ENCODE measurements around the gene CTRB1. TPM values are rescaled to one million over a fixed set of nuclear protein-coding genes. Genes with fewer than 3 reads are reported as not detected.

The CTRB1 gene
- total and polyA plus RNA-seq, 2 of the 13 experiments (the other 11 are each of a cell fraction or from before 2014, with no cell fraction given): not detected

DNA sequence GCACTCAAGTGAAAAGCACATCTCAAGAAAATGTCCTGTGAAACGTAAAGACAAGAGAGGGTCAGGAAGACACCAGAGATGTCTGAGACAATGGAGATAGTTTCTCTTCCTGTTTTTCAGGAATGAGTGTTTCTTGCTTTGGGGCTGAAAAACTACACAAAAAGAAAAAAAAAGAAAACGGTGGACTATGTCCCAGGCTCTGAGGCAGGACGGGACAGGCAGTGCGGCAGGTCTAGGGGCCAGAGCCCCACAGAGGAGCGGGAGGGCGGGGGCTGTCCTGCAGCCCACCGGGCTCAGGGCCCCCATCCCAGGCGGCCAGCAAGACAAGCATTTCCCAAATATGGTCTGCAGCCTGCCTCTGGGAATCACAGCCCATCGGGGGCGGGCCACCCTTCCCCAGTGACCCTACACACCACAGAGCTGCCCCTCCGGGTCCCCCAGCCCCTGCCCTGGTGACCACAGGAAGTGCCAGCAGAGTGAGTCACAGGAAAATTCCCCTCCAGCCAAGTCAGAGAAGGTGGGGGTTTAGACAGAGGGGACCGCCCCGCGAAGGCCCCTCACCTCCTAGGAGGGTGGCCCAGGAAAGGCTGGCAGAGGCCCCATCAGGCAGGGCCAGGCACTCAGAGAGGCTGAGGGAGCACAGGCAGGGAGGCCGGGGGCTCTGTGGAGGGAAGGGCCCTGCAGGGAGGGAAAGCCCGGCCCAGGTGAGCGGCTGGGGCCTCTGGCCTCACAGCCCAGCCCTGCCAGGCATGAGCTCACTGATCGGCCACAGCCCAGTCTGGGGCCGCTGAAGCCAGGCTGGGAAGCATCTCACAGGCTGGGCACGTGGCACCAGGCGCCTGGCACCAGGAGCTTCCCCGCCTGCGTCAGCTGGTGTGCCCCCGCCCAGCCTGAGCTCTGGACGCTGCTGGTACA lies 26.3 kb downstream of the CTRB1 start (continued):
- TF ChIP-seq MAFK (conservative IDR thresholded peaks at IDR 0.05 in 1 of 2, IDR thresholded peaks at IDR 0.05 in 1 of 2; ENCODE audit: low read length in 2 of 2): no peak; a peak in 2 of 4 replicates
- no peak for TF ChIP-seq FOXA1 (IDR thresholded peaks at IDR 0.05)
- TF ChIP-seq FOXA1 (CRISPR knock-in tag; IDR thresholded peaks at IDR 0.05): peak; percentile 29; the same call in 1 of the 2 replicates
- no peak; the same call in 1 of the 2 replicates for TF ChIP-seq RFX3 (CRISPR knock-in tag; IDR thresholded peaks at IDR 0.05)
- peak; percentile 93; the same call in 1 of the 2 replicates for TF ChIP-seq ZFP82 (CRISPR knock-in tag; IDR thresholded peaks at IDR 0.05; ENCODE audit: borderline replicate concordance)
- peak; percentile 92 for TF ChIP-seq HDAC2 (CRISPR knock-in tag; IDR thresholded peaks at IDR 0.05)
- peak; percentile 90; the same call in 1 of the 2 replicates for TF ChIP-seq ZNF335 (CRISPR knock-in tag; IDR thresholded peaks at IDR 0.05)
- peak; percentile 79 for TF ChIP-seq KLF9 (CRISPR knock-in tag; IDR thresholded peaks at IDR 0.05; ENCODE audit: low read depth)
- TF ChIP-seq, protein P1, sequence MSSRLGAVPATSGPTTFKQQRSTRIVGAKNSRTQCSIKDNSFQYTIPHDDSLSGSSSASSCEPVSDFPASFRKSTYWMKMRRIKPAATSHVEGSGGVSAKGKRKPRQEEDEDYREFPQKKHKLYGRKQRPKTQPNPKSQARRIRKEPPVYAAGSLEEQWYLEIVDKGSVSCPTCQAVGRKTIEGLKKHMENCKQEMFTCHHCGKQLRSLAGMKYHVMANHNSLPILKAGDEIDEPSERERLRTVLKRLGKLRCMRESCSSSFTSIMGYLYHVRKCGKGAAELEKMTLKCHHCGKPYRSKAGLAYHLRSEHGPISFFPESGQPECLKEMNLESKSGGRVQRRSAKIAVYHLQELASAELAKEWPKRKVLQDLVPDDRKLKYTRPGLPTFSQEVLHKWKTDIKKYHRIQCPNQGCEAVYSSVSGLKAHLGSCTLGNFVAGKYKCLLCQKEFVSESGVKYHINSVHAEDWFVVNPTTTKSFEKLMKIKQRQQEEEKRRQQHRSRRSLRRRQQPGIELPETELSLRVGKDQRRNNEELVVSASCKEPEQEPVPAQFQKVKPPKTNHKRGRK (CRISPR knock-in tag; IDR thresholded peaks at IDR 0.05): 0 out of 2 replicates have a peak, but pooled peaks have one; percentile 81
- TF ChIP-seq, protein P2, sequence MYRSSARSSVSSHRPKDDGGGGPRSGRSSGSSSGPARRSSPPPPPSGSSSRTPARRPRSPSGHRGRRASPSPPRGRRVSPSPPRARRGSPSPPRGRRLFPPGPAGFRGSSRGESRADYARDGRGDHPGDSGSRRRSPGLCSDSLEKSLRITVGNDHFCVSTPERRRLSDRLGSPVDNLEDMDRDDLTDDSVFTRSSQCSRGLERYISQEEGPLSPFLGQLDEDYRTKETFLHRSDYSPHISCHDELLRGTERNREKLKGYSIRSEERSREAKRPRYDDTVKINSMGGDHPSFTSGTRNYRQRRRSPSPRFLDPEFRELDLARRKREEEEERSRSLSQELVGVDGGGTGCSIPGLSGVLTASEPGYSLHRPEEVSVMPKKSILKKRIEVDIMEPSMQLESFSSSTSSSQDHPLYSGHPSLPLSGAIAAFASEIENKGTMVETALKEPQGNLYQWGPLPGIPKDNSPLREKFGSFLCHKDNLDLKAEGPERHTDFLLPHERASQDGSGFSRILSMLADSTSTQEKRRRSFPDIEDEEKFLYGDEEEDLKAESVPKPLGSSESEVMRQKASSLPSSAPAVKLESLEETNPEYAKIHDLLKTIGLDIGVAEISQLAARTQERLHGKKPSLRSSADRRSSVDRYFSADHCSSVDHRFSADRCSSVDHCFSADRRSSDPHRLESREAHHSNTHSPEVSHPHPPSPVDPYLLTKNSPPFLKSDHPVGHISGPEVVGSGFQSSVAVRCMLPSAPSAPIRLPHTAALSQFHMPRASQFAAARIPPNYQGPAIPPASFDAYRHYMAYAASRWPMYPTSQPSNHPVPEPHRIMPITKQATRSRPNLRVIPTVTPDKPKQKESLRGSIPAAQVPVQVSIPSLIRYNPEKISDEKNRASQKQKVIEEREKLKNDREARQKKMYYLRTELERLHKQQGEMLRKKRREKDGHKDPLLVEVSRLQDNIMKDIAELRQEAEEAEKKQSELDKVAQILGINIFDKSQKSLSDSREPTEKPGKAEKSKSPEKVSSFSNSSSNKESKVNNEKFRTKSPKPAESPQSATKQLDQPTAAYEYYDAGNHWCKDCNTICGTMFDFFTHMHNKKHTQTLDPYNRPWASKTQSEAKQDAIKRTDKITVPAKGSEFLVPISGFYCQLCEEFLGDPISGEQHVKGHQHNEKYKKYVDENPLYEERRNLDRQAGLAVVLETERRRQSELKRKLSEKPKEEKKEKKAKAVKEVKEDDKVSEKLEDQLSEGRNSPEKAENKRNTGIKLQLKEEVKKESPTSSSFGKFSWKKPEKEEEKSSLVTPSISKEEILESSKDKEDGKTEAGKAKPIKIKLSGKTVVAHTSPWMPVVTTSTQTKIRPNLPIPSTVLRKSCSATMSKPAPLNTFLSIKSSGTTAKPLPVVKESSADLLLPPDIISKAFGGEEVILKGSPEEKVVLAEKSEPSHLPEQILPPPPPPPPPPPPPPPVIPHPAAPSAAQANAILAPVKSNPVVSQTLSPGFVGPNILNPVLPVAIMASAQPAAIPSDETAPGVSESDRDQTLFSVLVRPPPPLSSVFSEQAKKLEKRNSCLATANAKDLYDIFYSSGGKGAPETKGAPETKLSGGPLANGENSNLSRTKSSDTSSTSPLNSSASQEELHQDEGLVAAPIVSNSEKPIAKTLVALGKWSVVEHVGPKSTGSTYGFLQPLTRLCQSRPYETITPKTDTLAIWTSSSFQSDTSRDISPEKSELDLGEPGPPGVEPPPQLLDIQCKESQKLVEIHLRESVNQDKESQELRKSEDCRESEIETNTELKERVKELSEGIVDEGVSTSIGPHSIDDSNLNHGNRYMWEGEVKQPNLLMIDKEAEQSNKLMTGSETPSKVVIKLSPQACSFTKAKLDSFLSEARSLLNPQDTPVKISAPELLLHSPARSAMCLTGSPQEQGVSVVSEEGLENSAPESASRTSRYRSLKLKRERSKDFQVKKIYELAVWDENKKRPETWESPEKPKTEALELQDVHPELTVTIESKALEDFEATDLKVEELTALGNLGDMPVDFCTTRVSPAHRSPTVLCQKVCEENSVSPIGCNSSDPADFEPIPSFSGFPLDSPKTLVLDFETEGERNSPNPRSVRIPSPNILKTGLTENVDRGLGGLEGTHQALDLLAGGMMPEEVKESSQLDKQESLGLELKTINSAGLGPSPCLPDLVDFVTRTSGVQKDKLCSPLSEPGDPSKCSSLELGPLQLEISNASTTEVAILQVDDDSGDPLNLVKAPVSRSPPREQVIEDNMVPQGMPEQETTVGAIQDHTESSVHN (CRISPR knock-in tag; IDR thresholded peaks at IDR 0.05): peak; percentile 42; the same call in 1 of the 2 replicates
- peak; percentile 94 for TF ChIP-seq POLR2G (IDR thresholded peaks at IDR 0.05; ENCODE audit: low read depth, low read length)
- peak; percentile 76; the same call in 1 of the 2 replicates for TF ChIP-seq ZNF235 (CRISPR knock-in tag; IDR thresholded peaks at IDR 0.05; ENCODE audit: borderline replicate concordance)
- TF ChIP-seq, protein P3, sequence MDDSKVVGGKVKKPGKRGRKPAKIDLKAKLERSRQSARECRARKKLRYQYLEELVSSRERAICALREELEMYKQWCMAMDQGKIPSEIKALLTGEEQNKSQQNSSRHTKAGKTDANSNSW (CRISPR knock-in tag; IDR thresholded peaks at IDR 0.05; ENCODE audit: borderline replicate concordance): peak; percentile 77; the same call in 1 of the 2 replicates
- TF ChIP-seq HCFC1 (IDR thresholded peaks at IDR 0.05; ENCODE audit: low read depth, low read length): no peak; the same call in 1 of the 2 replicates
- TF ChIP-seq, protein P4, sequence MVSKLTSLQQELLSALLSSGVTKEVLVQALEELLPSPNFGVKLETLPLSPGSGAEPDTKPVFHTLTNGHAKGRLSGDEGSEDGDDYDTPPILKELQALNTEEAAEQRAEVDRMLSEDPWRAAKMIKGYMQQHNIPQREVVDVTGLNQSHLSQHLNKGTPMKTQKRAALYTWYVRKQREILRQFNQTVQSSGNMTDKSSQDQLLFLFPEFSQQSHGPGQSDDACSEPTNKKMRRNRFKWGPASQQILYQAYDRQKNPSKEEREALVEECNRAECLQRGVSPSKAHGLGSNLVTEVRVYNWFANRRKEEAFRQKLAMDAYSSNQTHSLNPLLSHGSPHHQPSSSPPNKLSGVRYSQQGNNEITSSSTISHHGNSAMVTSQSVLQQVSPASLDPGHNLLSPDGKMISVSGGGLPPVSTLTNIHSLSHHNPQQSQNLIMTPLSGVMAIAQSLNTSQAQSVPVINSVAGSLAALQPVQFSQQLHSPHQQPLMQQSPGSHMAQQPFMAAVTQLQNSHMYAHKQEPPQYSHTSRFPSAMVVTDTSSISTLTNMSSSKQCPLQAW (CRISPR knock-in tag; IDR thresholded peaks at IDR 0.05): peak; percentile 98
- peak; percentile 100 for TF ChIP-seq ZBTB7B (CRISPR knock-in tag; IDR thresholded peaks at IDR 0.05)
